Activated B cell treated with CpG ODN at 0.5 μM for 24 hours (primary cell): Measurements from ENCODE around the gene EPB41L2. TPM values are rescaled to one million over a fixed set of nuclear protein-coding genes. Genes with fewer than 3 reads are reported as not detected.

ENCODE experiments used
- ATAC-seq: fragments of 200-7000 bp; cut with Tn5 transposase; one replicate; pipeline ENCODE4 v1.10.0; 2021; ENCODE audit warnings: low read depth, mild to moderate bottlenecking, moderate library complexity
- CTCF ChIA-PET: fragments of 350-600 bp; sonication (Branson Sonifier 250); formaldehyde crosslinking; loops from one replicate; lab custom pipeline; 2021; ENCODE audit warnings: antibody characterized with exemption; lab: Charles Lee
- POLR2A ChIA-PET: fragments of 350-600 bp; sonication (Branson Sonifier 250); formaldehyde crosslinking; loops from one replicate; lab custom pipeline; 2021; ENCODE audit warnings: antibody characterized with exemption; lab: Charles Lee
- DNase-seq: peaks from one replicate; pipeline ENCODE4 v3.0.0; 2022
- H3K27ac Mint-ChIP-seq: one replicate; pipeline ENCODE4 v1.8.0; 2020; ENCODE audit warnings: mixed read lengths
- H3K27me3 Mint-ChIP-seq: one replicate; pipeline ENCODE4 v1.8.0; 2021; ENCODE audit warnings: mixed read lengths
- H3K36me3 Mint-ChIP-seq: one replicate; pipeline ENCODE4 v1.8.0; 2021; ENCODE audit warnings: low read depth, mixed read lengths
- H3K4me1 Mint-ChIP-seq: one replicate; pipeline ENCODE4 v1.8.0; 2021; ENCODE audit warnings: mixed read lengths
- H3K4me3 Mint-ChIP-seq: one replicate; pipeline ENCODE4 v1.8.0; 2020; ENCODE audit warnings: mild to moderate bottlenecking, mixed read lengths
- H3K9me3 Mint-ChIP-seq: one replicate; pipeline ENCODE4 v1.8.0; 2020; ENCODE audit warnings: mixed read lengths
- intact Hi-C: fragments of 100-400 bp; cut with micrococcal nuclease; formaldehyde crosslinking; loops from one replicate; pipeline ENCODE4 v1.15.1; 2024
- total RNA-seq: library from RNA; stranded (reverse); gene quantifications from 2 replicates; pipeline ENCODE4 v1.2.3, GENCODE V29; 2022
- TF ChIP-seq, protein P1 (sequence below): fragments of 200-600 bp; IDR thresholded peaks from one replicate; pipeline ENCODE4 v1.8.0; 2022; ENCODE audit warnings: antibody characterized with exemption, mild to moderate bottlenecking

EPB41L2 gene
- total RNA-seq, 1 donor from 2014 or later: 62.8 TPM

DNA sequence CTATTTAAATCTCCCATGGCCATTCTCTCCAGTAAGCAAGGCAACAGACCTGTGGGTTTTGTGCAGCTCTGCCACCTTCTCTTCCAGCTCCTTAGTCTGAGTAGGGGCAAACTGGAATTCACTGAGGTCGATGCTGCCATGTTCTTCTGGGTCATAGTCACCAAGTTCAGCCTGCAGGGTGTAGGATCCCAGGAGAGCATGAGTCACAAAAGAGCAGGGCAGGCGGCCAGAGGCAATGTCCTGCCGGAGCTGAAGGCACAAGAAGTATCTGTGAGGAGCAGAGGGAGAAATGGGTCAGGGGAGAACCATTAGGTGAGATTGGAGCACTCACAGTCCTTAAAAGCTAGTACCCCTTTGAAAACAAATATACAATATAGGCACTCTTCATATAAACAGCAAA, 162.1 kb downstream of the EPB41L2 start:
- intact Hi-C loops: no loop called here
- Mint-ChIP-seq H3K27me3 (no peaks in the 10 kb centered on the region), H3K36me3 (peaks cover 24% of the 10 kb centered on the region), H3K4me1 (no peaks in the 10 kb centered on the region), H3K9me3 (no peaks in the 10 kb centered on the region), H3K27ac (no peak overlapping the region), H3K4me3 (no peak overlapping the region)
- TF ChIP-seq, protein P1, sequence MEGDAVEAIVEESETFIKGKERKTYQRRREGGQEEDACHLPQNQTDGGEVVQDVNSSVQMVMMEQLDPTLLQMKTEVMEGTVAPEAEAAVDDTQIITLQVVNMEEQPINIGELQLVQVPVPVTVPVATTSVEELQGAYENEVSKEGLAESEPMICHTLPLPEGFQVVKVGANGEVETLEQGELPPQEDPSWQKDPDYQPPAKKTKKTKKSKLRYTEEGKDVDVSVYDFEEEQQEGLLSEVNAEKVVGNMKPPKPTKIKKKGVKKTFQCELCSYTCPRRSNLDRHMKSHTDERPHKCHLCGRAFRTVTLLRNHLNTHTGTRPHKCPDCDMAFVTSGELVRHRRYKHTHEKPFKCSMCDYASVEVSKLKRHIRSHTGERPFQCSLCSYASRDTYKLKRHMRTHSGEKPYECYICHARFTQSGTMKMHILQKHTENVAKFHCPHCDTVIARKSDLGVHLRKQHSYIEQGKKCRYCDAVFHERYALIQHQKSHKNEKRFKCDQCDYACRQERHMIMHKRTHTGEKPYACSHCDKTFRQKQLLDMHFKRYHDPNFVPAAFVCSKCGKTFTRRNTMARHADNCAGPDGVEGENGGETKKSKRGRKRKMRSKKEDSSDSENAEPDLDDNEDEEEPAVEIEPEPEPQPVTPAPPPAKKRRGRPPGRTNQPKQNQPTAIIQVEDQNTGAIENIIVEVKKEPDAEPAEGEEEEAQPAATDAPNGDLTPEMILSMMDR: no peak
- no peak for ATAC-seq
- ChIA-PET CTCF (interaction anchor here (1.3 kb wide), 1 partner anchor 15 kb away, joined by 4 read pairs; no protein-coding TSS in a partner anchor), POLR2A (no interaction called here)
- DNase-seq: no peak

DNA sequence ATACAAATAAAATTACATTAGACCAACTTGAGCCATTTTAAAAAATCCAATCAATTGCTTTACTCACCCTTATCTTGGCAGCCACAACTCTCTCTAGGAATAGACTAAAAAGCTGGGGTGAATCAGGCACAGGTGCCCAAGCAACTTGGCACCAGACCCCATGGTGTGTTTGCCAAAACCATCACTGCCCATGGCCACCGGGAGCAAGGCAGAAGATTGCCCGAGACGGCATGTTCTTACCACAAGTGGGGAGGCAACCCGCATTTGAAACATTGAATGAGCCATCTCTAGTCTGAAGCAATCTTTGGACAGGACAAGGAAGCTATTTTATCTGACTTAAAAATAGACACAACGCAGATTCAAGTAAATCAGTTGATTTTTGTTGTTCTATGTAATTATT, 166.8 kb downstream of the EPB41L2 start:
- POLR2A ChIA-PET: no interaction called here
- CTCF ChIA-PET: interaction anchor here (1.4 kb wide), 1 partner anchor 220 kb away, joined by 6 read pairs; no protein-coding TSS in a partner anchor
- H3K9me3 Mint-ChIP-seq: no peaks in the 10 kb centered on the region
- intact Hi-C loops: no loop called here
- TF ChIP-seq, protein P1: no peak
- H3K4me3 Mint-ChIP-seq: no peak overlapping the region
- H3K27me3 Mint-ChIP-seq: no peaks in the 10 kb centered on the region
- no peak for ATAC-seq
- no peak overlapping the region for H3K27ac Mint-ChIP-seq
- peaks cover 42% of the 10 kb centered on the region for H3K36me3 Mint-ChIP-seq
- H3K4me1 Mint-ChIP-seq: peaks cover 10% of the 10 kb centered on the region
- DNase-seq: no peak

- POLR2A ChIA-PET: no interaction called here
- no peak for ATAC-seq
- CTCF ChIA-PET: interaction anchor here (1.4 kb wide), 1 partner anchor 221 kb away, joined by 6 read pairs; no protein-coding TSS in a partner anchor
- no peak overlapping the region for H3K4me3 Mint-ChIP-seq
- H3K27me3 Mint-ChIP-seq: no peaks in the 10 kb centered on the region
- DNase-seq: no peak
- no peaks in the 10 kb centered on the region for H3K9me3 Mint-ChIP-seq
- H3K36me3 Mint-ChIP-seq: peaks cover 37% of the 10 kb centered on the region
- H3K4me1 Mint-ChIP-seq: peaks cover 10% of the 10 kb centered on the region
- TF ChIP-seq, protein P1: no peak
- no peak overlapping the region for H3K27ac Mint-ChIP-seq
- intact Hi-C loops: no loop called here
Measured at GRCh38 chr6:130895516-130895915, 167.5 kb downstream of the EPB41L2 start.

DNA sequence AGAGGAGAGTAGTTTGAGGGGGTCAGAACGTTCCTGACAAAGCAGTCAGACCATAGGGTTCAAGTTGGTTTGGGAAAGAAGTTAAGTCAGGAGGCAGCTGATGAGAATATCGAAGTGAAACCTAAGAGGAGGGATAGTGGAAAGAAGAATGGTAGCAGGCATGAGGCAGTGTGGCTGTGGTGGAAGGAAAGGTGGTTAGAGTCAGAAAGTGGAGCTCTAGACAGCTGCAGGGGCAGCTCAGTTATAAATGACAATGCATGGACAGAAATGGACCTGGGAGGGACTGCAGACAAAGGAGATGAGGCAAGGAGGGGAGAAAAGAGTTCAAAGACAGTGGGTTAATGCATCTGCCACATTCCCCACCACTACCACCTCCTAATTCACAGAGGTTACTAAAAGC, 169.3 kb downstream of the EPB41L2 start:
- H3K4me1 Mint-ChIP-seq: peaks cover 10% of the 10 kb centered on the region
- intact Hi-C loops: no loop called here
- ChIA-PET CTCF (interaction anchor here (6.3 kb wide), 1 partner anchor 222 kb away, joined by 31 read pairs; no protein-coding TSS in a partner anchor), POLR2A (no interaction called here)
- TF ChIP-seq, protein P1: no peak
- H3K36me3 Mint-ChIP-seq: peaks cover 31% of the 10 kb centered on the region
- ATAC-seq: no peak
- no peak overlapping the region for H3K4me3 Mint-ChIP-seq
- H3K27me3 Mint-ChIP-seq: no peaks in the 10 kb centered on the region
- no peak overlapping the region for H3K27ac Mint-ChIP-seq
- DNase-seq: no peak
- H3K9me3 Mint-ChIP-seq: no peaks in the 10 kb centered on the region

DNA sequence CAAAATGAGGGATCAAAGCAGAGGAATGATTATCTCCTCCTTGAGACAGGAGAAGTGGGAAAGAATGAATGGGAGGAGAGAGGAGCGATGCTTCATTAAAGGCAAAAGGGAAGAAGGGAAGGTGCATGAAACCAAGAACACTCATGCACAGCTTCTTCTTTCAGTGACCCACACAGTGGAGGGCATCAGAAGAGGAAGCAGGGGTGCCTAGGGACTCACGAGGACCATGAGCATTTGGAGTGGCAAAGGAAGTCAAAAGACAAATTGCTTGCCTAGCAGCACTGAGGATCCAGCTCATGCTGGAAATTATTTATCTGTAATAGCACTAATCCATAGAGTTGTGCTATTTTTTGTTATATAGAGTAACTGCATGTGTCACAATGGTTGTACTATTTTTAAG, 169.8 kb downstream of the EPB41L2 start:
- POLR2A ChIA-PET: no interaction called here
- TF ChIP-seq, protein P1: no peak
- Mint-ChIP-seq H3K36me3 (peaks cover 30% of the 10 kb centered on the region), H3K9me3 (no peaks in the 10 kb centered on the region), H3K4me3 (no peak overlapping the region), H3K4me1 (peaks cover 10% of the 10 kb centered on the region), H3K27ac (no peak overlapping the region), H3K27me3 (no peaks in the 10 kb centered on the region)
- DNase-seq (no peak), ATAC-seq (no peak)
- intact Hi-C loops: no loop called here
- CTCF ChIA-PET: interaction anchor here (1.4 to 6.3 kb wide), 2 partner anchors 10 to 223 kb away, joined by 5 to 31 read pairs; no protein-coding TSS in a partner anchor
